ENCODE results near the gene LIN7C. TPM values are rescaled to one million over a fixed set of nuclear protein-coding genes. Genes with fewer than 3 reads are reported as not detected.

The LIN7C gene
- total and polyA plus RNA-seq, 9 of the 15 experiments (the other 6 are each of a cell fraction or from before 2014, with no cell fraction given), result 10.8 to 52.7 (median 21.5) TPM

- H3K4me2 ChIP-seq (ENCODE audit: insufficient read depth, low read length), result no peak overlapping the region
- DNase-seq (ENCODE audit: extremely low read depth in 1 of 4, low spot score in 3 of 4), result no peak
- H3K36me3 ChIP-seq (ENCODE audit: control insufficient read depth, insufficient read depth, low read length), result no peaks in the 10 kb centered on the region
- H3K9ac ChIP-seq (ENCODE audit: insufficient read depth in 1 of 2, low read depth in 2 of 2, low read length in 2 of 2), result no peak overlapping the region
- BruUV-seq (replicated peaks), result no TSS peak
- no peak for FAIRE-seq
- no peak for ATAC-seq
- in situ Hi-C loops (cut with MboI), result no loop called here
- intact Hi-C loops (cut with micrococcal nuclease), result no loop called here
- H3K9me3 ChIP-seq (replicated peaks; ENCODE audit: control insufficient read depth, insufficient read depth, low read depth, low read length), result no peaks in the 10 kb centered on the region
- H4K20me1 ChIP-seq (replicated peaks; ENCODE audit: control insufficient read depth, insufficient read depth, low read length), result 0 out of 2 replicates have a peak, but pooled peaks cover 6% of the 10 kb centered on the region
- H3K4me3 ChIP-seq, result no peak overlapping the region
- no peaks in the 10 kb centered on the region for H3K27me3 ChIP-seq (ENCODE audit: control insufficient read depth in 2 of 2, insufficient read depth in 2 of 2, low read length in 2 of 2)
- no peaks in the 10 kb centered on the region for H3K9me1 ChIP-seq (ENCODE audit: control insufficient read depth, insufficient read depth, low read length)
- POLR2A ChIA-PET, result interaction anchor here (0.7 to 1.2 kb wide), 4 partner anchors 8 to 44 kb away, joined by 3 to 5 read pairs (median 4); partner anchors contain the start of gene LGR4
- H2AFZ ChIP-seq (ENCODE audit: low read depth, low read length), result no peak overlapping the region
- peaks cover 31% of the 10 kb centered on the region for H3K79me2 ChIP-seq (ENCODE audit: control insufficient read depth, insufficient read depth, low read length)
- TF ChIP-seq ZBED1 (IDR thresholded peaks at IDR 0.05) (no peak), ZNF316 (IDR thresholded peaks at IDR 0.05) (peak; percentile 40)
- H3K4me1 ChIP-seq (replicated peaks in 1 of 2; ENCODE audit: control insufficient read depth in 2 of 2, insufficient read depth in 2 of 2, low read length in 2 of 2), result peaks cover 0 to 18% of the 10 kb centered on the region in 2 experiments; a peak in 2 of 5 replicates
- 95% methylated on average over 2 of the region's 2 CpGs for WGBS (ENCODE audit: insufficient coverage, low coverage, missing lambda C conversion rate)
- CTCF ChIA-PET (ENCODE audit: low intra/inter-chr PET ratio), result interaction anchor here (0.6 kb wide), 1 partner anchor 89 kb away, joined by 5 read pairs; no protein-coding TSS in a partner anchor
- no peak overlapping the region for H3K27ac ChIP-seq (ENCODE audit: extremely low read depth, low read depth, low read length)
Observed at GRCh38 chr11:27464909-27465308, 41.7 kb downstream of the LIN7C start.

GRCh38 chr11:27464289-27464696 is 42.3 kb downstream of the LIN7C start:
- no peaks in the 10 kb centered on the region for H3K27me3 ChIP-seq (ENCODE audit: control insufficient read depth in 2 of 2, insufficient read depth in 2 of 2, low read length in 2 of 2)
- 0 out of 2 replicates have a peak, but pooled peaks cover 5% of the 10 kb centered on the region for H4K20me1 ChIP-seq (replicated peaks; ENCODE audit: control insufficient read depth, insufficient read depth, low read length)
- FAIRE-seq, result no peak
- H3K4me2 ChIP-seq (ENCODE audit: insufficient read depth, low read length), result peak overlapping the region; percentile 17
- H3K9me3 ChIP-seq (replicated peaks; ENCODE audit: control insufficient read depth, insufficient read depth, low read depth, low read length), result no peaks in the 10 kb centered on the region
- peaks cover 29% of the 10 kb centered on the region for H3K79me2 ChIP-seq (ENCODE audit: control insufficient read depth, insufficient read depth, low read length)
- no TSS peak for BruUV-seq (replicated peaks)
- H3K4me3 ChIP-seq, result no peak overlapping the region
- 51% methylated on average over 2 of the region's 2 CpGs for WGBS (ENCODE audit: insufficient coverage, low coverage, missing lambda C conversion rate)
- H3K36me3 ChIP-seq (ENCODE audit: control insufficient read depth, insufficient read depth, low read length), result no peaks in the 10 kb centered on the region
- peaks cover 0 to 18% of the 10 kb centered on the region in 2 experiments; a peak in 2 of 5 replicates for H3K4me1 ChIP-seq (replicated peaks in 1 of 2; ENCODE audit: control insufficient read depth in 2 of 2, insufficient read depth in 2 of 2, low read length in 2 of 2)
- H3K9me1 ChIP-seq (ENCODE audit: control insufficient read depth, insufficient read depth, low read length), result no peaks in the 10 kb centered on the region
- peak overlapping the region in 1 of 2 experiments; percentile 16; a peak in 1 of 4 replicates for H3K9ac ChIP-seq (ENCODE audit: insufficient read depth in 1 of 2, low read depth in 2 of 2, low read length in 2 of 2)
- intact Hi-C loops (cut with micrococcal nuclease) (no loop called here), in situ Hi-C loops (cut with MboI) (no loop called here)
- H3K27ac ChIP-seq (ENCODE audit: extremely low read depth, low read depth, low read length), result peak overlapping the region; percentile 54; the same call in 2 of the 3 replicates
- peak in 1 of 4 experiments; percentile 13 for DNase-seq (ENCODE audit: extremely low read depth in 1 of 4, low spot score in 3 of 4)
- ChIA-PET CTCF (ENCODE audit: low intra/inter-chr PET ratio) (interaction anchor here (0.6 kb wide), 1 partner anchor 89 kb away, joined by 5 read pairs; no protein-coding TSS in a partner anchor), POLR2A (interaction anchor here (0.7 kb wide), 1 partner anchor 9 kb away, joined by 5 read pairs; the partner anchor contains the start of gene LGR4)
- H2AFZ ChIP-seq (ENCODE audit: low read depth, low read length), result peak overlapping the region; percentile 79
- peak; percentile 76 for ATAC-seq
- TF ChIP-seq ZNF766 (CRISPR knock-in tag; conservative IDR thresholded peaks at IDR 0.05) (0 out of 2 replicates have a peak, but pooled peaks have one; percentile 47), ELF1 (tag; IDR thresholded peaks at IDR 0.05) (peak; percentile 46; the same call in 1 of the 2 replicates), TBP (optimal IDR thresholded peaks at IDR 0.05; ENCODE audit: low read depth, low read length) (peak; percentile 23), ZNF609 (CRISPR knock-in tag; IDR thresholded peaks at IDR 0.05; ENCODE audit: borderline replicate concordance) (no peak)
